ENCODE data around the gene SCG5. TPM values are rescaled to one million over a fixed set of nuclear protein-coding genes. Genes with fewer than 3 reads are reported as not detected.

The SCG5 gene
- total RNA-seq, 1 experiment from 2014 or later, result 23.9 TPM

DNA sequence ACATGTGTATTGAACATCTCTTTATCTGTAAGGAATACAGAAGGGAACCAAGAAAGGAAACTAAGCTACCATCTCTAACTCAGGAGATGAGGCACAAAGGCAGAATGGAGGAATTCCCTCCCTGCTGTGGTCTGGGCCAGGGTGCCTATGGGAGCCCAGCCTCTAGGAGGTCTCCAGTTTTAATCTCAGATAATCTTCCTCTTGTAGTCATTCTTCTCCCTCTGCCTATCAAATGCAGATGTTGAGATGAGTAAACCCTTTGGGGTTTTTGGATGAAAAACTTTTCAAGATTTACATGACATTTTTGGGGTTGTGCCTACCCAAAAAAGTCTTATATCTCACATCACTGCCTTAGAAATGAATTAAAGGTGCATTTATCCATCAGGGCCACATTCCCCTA lies 23.3 kb downstream of the SCG5 start:
- Mint-ChIP-seq H3K36me3 (ENCODE audit: insufficient read depth in 1 of 3, low read depth in 3 of 3) (no peaks in the 10 kb centered on the region), H3K4me1 (peaks cover 37 to 40% of the 10 kb centered on the region in 2 experiments), H3K4me3 (no peak overlapping the region), H3K27ac (no peak overlapping the region), H3K27me3 (ENCODE audit: low read depth) (no peaks in the 10 kb centered on the region), H3K9me3 (no peaks in the 10 kb centered on the region)
- no peak overlapping the region for H3K23ac ChIP-seq (ENCODE audit: insufficient read length, low read depth, low read length)
- H2AFZ ChIP-seq (ENCODE audit: low read length), result no peak overlapping the region
- H3K27ac ChIP-seq (ENCODE audit: insufficient read length, low read depth, low read length), result no peak overlapping the region
- H3K79me2 ChIP-seq (ENCODE audit: insufficient read depth, low read length), result no peaks in the 10 kb centered on the region
- no peak overlapping the region for H4K8ac ChIP-seq (replicated peaks; ENCODE audit: insufficient read length, low read depth, low read length)
- H3K14ac ChIP-seq (ENCODE audit: insufficient read depth, low read length), result no peak overlapping the region
- TF ChIP-seq, protein P1, sequence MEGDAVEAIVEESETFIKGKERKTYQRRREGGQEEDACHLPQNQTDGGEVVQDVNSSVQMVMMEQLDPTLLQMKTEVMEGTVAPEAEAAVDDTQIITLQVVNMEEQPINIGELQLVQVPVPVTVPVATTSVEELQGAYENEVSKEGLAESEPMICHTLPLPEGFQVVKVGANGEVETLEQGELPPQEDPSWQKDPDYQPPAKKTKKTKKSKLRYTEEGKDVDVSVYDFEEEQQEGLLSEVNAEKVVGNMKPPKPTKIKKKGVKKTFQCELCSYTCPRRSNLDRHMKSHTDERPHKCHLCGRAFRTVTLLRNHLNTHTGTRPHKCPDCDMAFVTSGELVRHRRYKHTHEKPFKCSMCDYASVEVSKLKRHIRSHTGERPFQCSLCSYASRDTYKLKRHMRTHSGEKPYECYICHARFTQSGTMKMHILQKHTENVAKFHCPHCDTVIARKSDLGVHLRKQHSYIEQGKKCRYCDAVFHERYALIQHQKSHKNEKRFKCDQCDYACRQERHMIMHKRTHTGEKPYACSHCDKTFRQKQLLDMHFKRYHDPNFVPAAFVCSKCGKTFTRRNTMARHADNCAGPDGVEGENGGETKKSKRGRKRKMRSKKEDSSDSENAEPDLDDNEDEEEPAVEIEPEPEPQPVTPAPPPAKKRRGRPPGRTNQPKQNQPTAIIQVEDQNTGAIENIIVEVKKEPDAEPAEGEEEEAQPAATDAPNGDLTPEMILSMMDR (conservative IDR thresholded peaks at IDR 0.05), result no peak
- no peak overlapping the region for H3K4ac ChIP-seq (ENCODE audit: low read depth, low read length)
- H2BK15ac ChIP-seq (ENCODE audit: low read depth, low read length), result no peak overlapping the region
- no peaks in the 10 kb centered on the region for H3K23me2 ChIP-seq (ENCODE audit: insufficient read length, low read depth, low read length, poor library complexity, severe bottlenecking)
- H4K91ac ChIP-seq (ENCODE audit: insufficient read length, low read depth, low read length), result no peak overlapping the region
- no peak overlapping the region for H2AK5ac ChIP-seq (ENCODE audit: insufficient read length, low read length)
- H2BK5ac ChIP-seq (ENCODE audit: insufficient read length, low read length), result no peak overlapping the region
- H4K20me1 ChIP-seq (ENCODE audit: control insufficient read depth, insufficient read depth, insufficient read length), result no peaks in the 10 kb centered on the region
- no peak overlapping the region for H3K9ac ChIP-seq (ENCODE audit: extremely low read depth, insufficient read length, low read length)
- no peaks in the 10 kb centered on the region for H3K79me1 ChIP-seq (ENCODE audit: insufficient read depth, low read depth, low read length, poor library complexity, severe bottlenecking)
- H3T11ph ChIP-seq (ENCODE audit: low read length), result no peak overlapping the region
- no peak overlapping the region for H3K18ac ChIP-seq (ENCODE audit: insufficient read length, low read depth, low read length)
- H2BK20ac ChIP-seq (ENCODE audit: low read depth, low read length, poor library complexity, severe bottlenecking), result no peak overlapping the region
- DNase-seq, result no peak
- H3K4me2 ChIP-seq (ENCODE audit: insufficient read depth, insufficient read length, low read length), result no peak overlapping the region
- no peak overlapping the region for H3K56ac ChIP-seq (ENCODE audit: insufficient read length, low read depth, low read length)
- no peaks in the 10 kb centered on the region for H3K27me3 ChIP-seq (ENCODE audit: insufficient read depth, low read length)
- no peaks in the 10 kb centered on the region for H3K9me3 ChIP-seq (ENCODE audit: control insufficient read depth, low read depth, low read length)
- H3K4me1 ChIP-seq (ENCODE audit: insufficient read depth, low read length), result peaks cover 7% of the 10 kb centered on the region
- H2BK120ac ChIP-seq (ENCODE audit: low read depth, low read length, poor library complexity, severe bottlenecking), result no peak overlapping the region
- no peak overlapping the region for H4K5ac ChIP-seq (ENCODE audit: insufficient read length, low read depth, low read length)
- no peak overlapping the region for H2BK12ac ChIP-seq (ENCODE audit: insufficient read length, low read depth, low read length)

Data from H9 (cell line).